ENCODE data around the gene NPTXR. TPM values are rescaled to one million over a fixed set of nuclear protein-coding genes. Genes with fewer than 3 reads are reported as not detected.

NPTXR gene
- polyA plus RNA-seq, 3 donors from 2014 or later: 0.59 to 1.4 (median 0.66) TPM

GRCh38 chr22:38839686-38840085 lies 4.1 kb downstream of the NPTXR start:
- Mint-ChIP-seq H3K27me3 (ENCODE audit: low read depth in 3 of 3) (peaks cover 2 to 7% (median 6%) of the 10 kb centered on the region in 3 donors), H3K4me3 (no peak overlapping the region)

GRCh38 chr22:38837414-38837928 lies 6.4 kb downstream of the NPTXR start:
- Mint-ChIP-seq H3K27ac (no peak overlapping the region), H3K9me3 (no peaks in the 10 kb centered on the region), H3K36me3 (peaks cover 0 to 5% (median 0%) of the 10 kb centered on the region in 3 donors), H3K27me3 (ENCODE audit: low read depth in 3 of 3) (peaks cover 4 to 5% (median 4%) of the 10 kb centered on the region in 3 donors), H3K4me3 (no peak overlapping the region), H3K4me1 (peaks cover 6 to 12% of the 10 kb centered on the region in 2 donors)
- no peak for DNase-seq

More at GRCh38 chr22:38839686-38840085, 4.1 kb downstream of the NPTXR start:
- peaks cover 11 to 19% of the 10 kb centered on the region in 2 donors for H3K4me1 Mint-ChIP-seq
- peaks cover 0 to 5% (median 0%) of the 10 kb centered on the region in 3 donors for H3K36me3 Mint-ChIP-seq
- H3K9me3 Mint-ChIP-seq: no peaks in the 10 kb centered on the region
- H3K27ac Mint-ChIP-seq: no peak overlapping the region
- DNase-seq: no peak

GRCh38 chr22:38835888-38836301 lies 7.9 kb downstream of the NPTXR start:
- Mint-ChIP-seq H3K27me3 (ENCODE audit: low read depth in 3 of 3) (peaks cover 0 to 5% (median 2%) of the 10 kb centered on the region in 3 donors), H3K4me1 (peaks cover 0 to 5% of the 10 kb centered on the region in 2 donors), H3K36me3 (peaks cover 0 to 5% (median 0%) of the 10 kb centered on the region in 3 donors), H3K9me3 (no peaks in the 10 kb centered on the region), H3K4me3 (no peak overlapping the region), H3K27ac (no peak overlapping the region)
- no peak for DNase-seq

- H3K9me3 Mint-ChIP-seq: no peaks in the 10 kb centered on the region
- no peak overlapping the region for H3K27ac Mint-ChIP-seq
- no peak overlapping the region for H3K4me3 Mint-ChIP-seq
- DNase-seq: no peak
- peaks cover 0 to 3% (median 2%) of the 10 kb centered on the region in 3 donors for H3K27me3 Mint-ChIP-seq (ENCODE audit: low read depth in 3 of 3)
- no peaks in the 10 kb centered on the region for H3K4me1 Mint-ChIP-seq
- peaks cover 0 to 4% (median 0%) of the 10 kb centered on the region in 3 donors for H3K36me3 Mint-ChIP-seq
Measured at GRCh38 chr22:38834991-38835390, 8.8 kb downstream of the NPTXR start.

- peak overlapping the region in 1 of 6 donors; percentile 47 for H3K27ac Mint-ChIP-seq
- no peak overlapping the region for H3K4me3 Mint-ChIP-seq
- no peaks in the 10 kb centered on the region for H3K4me1 Mint-ChIP-seq
- no peak for DNase-seq
- H3K9me3 Mint-ChIP-seq: no peaks in the 10 kb centered on the region
- H3K27me3 Mint-ChIP-seq (ENCODE audit: low read depth in 3 of 3): peaks cover 0 to 3% (median 2%) of the 10 kb centered on the region in 3 donors
- H3K36me3 Mint-ChIP-seq: no peaks in the 10 kb centered on the region
Measured at GRCh38 chr22:38834215-38834953, 9.4 kb downstream of the NPTXR start.

GRCh38 chr22:38833061-38833460 lies 10.8 kb downstream of the NPTXR start:
- Mint-ChIP-seq H3K9me3 (no peaks in the 10 kb centered on the region), H3K4me1 (no peaks in the 10 kb centered on the region), H3K36me3 (no peaks in the 10 kb centered on the region), H3K27me3 (ENCODE audit: low read depth in 3 of 3) (peaks cover 0 to 2% (median 0%) of the 10 kb centered on the region in 3 donors), H3K4me3 (no peak overlapping the region), H3K27ac (no peak overlapping the region)
- DNase-seq: no peak

GRCh38 chr22:38832005-38832978 lies 11.5 kb downstream of the NPTXR start:
- Mint-ChIP-seq H3K27me3 (ENCODE audit: low read depth in 3 of 3) (peaks cover 0 to 2% (median 0%) of the 10 kb centered on the region in 3 donors), H3K4me3 (no peak overlapping the region), H3K9me3 (no peaks in the 10 kb centered on the region), H3K4me1 (no peaks in the 10 kb centered on the region), H3K27ac (peak overlapping the region in 1 of 6 donors; percentile 41), H3K36me3 (no peaks in the 10 kb centered on the region)
- DNase-seq: no peak

GRCh38 chr22:38831166-38831945 lies 12.5 kb downstream of the NPTXR start:
- Mint-ChIP-seq H3K4me3 (no peak overlapping the region), H3K27me3 (ENCODE audit: low read depth in 3 of 3) (peaks cover 0 to 2% (median 0%) of the 10 kb centered on the region in 3 donors), H3K4me1 (no peaks in the 10 kb centered on the region), H3K36me3 (no peaks in the 10 kb centered on the region), H3K9me3 (no peaks in the 10 kb centered on the region), H3K27ac (peak overlapping the region in 1 of 6 donors; percentile 41)
- DNase-seq: no peak

GRCh38 chr22:38830845-38831108 lies 13.1 kb downstream of the NPTXR start:
- no peak overlapping the region for H3K4me3 Mint-ChIP-seq
- DNase-seq: no peak
- H3K27ac Mint-ChIP-seq: no peak overlapping the region
- H3K4me1 Mint-ChIP-seq: no peaks in the 10 kb centered on the region
- no peaks in the 10 kb centered on the region for H3K9me3 Mint-ChIP-seq
- H3K36me3 Mint-ChIP-seq: no peaks in the 10 kb centered on the region
- H3K27me3 Mint-ChIP-seq (ENCODE audit: low read depth in 3 of 3): peaks cover 0 to 2% (median 0%) of the 10 kb centered on the region in 3 donors

GRCh38 chr22:38830026-38830844 lies 13.6 kb downstream of the NPTXR start:
- no peaks in the 10 kb centered on the region for H3K36me3 Mint-ChIP-seq
- no peaks in the 10 kb centered on the region for H3K9me3 Mint-ChIP-seq
- DNase-seq: no peak
- no peak overlapping the region for H3K4me3 Mint-ChIP-seq
- H3K27ac Mint-ChIP-seq: no peak overlapping the region
- H3K27me3 Mint-ChIP-seq (ENCODE audit: low read depth in 3 of 3): peaks cover 0 to 2% (median 0%) of the 10 kb centered on the region in 3 donors
- H3K4me1 Mint-ChIP-seq: no peaks in the 10 kb centered on the region

- Mint-ChIP-seq H3K27ac (no peak overlapping the region), H3K9me3 (no peaks in the 10 kb centered on the region), H3K4me1 (no peaks in the 10 kb centered on the region), H3K4me3 (no peak overlapping the region), H3K27me3 (ENCODE audit: low read depth in 3 of 3) (peaks cover 0 to 2% (median 0%) of the 10 kb centered on the region in 3 donors), H3K36me3 (peaks cover 0 to under 1% (median 0%) of the 10 kb centered on the region in 3 donors)
- DNase-seq: no peak
Measured at GRCh38 chr22:38829485-38829884, 14.3 kb downstream of the NPTXR start.

- DNase-seq: no peak
- Mint-ChIP-seq H3K4me1 (no peaks in the 10 kb centered on the region), H3K27me3 (ENCODE audit: low read depth in 3 of 3) (no peaks in the 10 kb centered on the region), H3K36me3 (peaks cover 0 to 3% (median 0%) of the 10 kb centered on the region in 3 donors), H3K4me3 (no peak overlapping the region), H3K9me3 (no peaks in the 10 kb centered on the region), H3K27ac (no peak overlapping the region)
Measured at GRCh38 chr22:38828616-38829205, 15.1 kb downstream of the NPTXR start.
